T-helper 2 cell treated with Interferon-gamma antibody and Interleukin-4, amounts not matched to agents 5 μg/mL and 100 μg/mL, for 36 hours (primary cell): Measurements from ENCODE around the gene MGAT4B.

Experiments used
- DNase-seq: peaks from one replicate; pipeline ENCODE4 v3.0.0; 2021; ENCODE audit warnings: low spot score
- H3K27ac Mint-ChIP-seq: one replicate; pipeline ENCODE4 v1.8.0; 2021; ENCODE audit warnings: mild to moderate bottlenecking, mixed read lengths
- H3K27me3 Mint-ChIP-seq: one replicate; pipeline ENCODE4 v1.8.0; 2021; ENCODE audit warnings: low read depth, mixed read lengths
- H3K36me3 Mint-ChIP-seq: one replicate; pipeline ENCODE4 v1.8.0; 2021; ENCODE audit warnings: low read depth, mixed read lengths
- H3K4me1 Mint-ChIP-seq: one replicate; pipeline ENCODE4 v1.8.0; 2021; ENCODE audit warnings: low read depth, mixed read lengths
- H3K4me3 Mint-ChIP-seq: one replicate; pipeline ENCODE4 v1.8.0; 2022; ENCODE audit warnings: mild to moderate bottlenecking, moderate library complexity, mixed read lengths
- H3K9me3 Mint-ChIP-seq: one replicate; pipeline ENCODE4 v1.8.0; 2021; ENCODE audit warnings: mixed read lengths

The MGAT4B gene

GRCh38 chr5:179820483-179821297 is 14.0 kb upstream of the MGAT4B start, which contains the start of gene SQSTM1:
Gene SQSTM1, plus strand, starts transcription at chr5:179820905. Its CDS starts 32 bp downstream, at chr5:179820937.
- no peaks in the 10 kb centered on the region for H3K9me3 Mint-ChIP-seq
- H3K36me3 Mint-ChIP-seq, result peaks cover 34% of the 10 kb centered on the region
- H3K27ac Mint-ChIP-seq, result peak within 1 kb of the TSS; percentile 96
- no peaks in the 10 kb centered on the region for H3K27me3 Mint-ChIP-seq
- peak; percentile 83 for DNase-seq
- peaks cover 28% of the 10 kb centered on the region for H3K4me1 Mint-ChIP-seq
- peak within 1 kb of the TSS; percentile 94 for H3K4me3 Mint-ChIP-seq

DNA sequence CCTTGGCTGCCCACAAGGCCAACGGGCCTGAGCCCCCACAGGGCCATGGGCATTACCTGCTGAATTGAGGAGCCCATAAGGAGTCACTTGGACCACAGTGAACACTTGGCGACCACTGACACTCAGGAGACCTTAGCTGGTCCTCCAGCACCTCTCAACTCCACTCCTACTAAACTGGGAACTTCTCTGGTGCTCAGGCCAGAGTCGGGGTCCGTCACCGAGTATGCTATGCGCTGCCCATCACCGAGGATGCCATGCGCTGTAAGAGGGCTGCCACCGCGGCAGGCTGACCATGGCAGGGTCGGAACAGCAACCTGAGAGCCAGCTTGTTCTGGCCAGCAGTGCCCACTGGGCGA is 13.4 kb upstream of the MGAT4B start:
- peaks cover 30% of the 10 kb centered on the region for H3K36me3 Mint-ChIP-seq
- H3K27ac Mint-ChIP-seq, result peak overlapping the region; percentile 90
- DNase-seq, result no peak
- peak overlapping the region; percentile 67 for H3K4me3 Mint-ChIP-seq
- peaks cover 29% of the 10 kb centered on the region for H3K4me1 Mint-ChIP-seq
- H3K9me3 Mint-ChIP-seq, result no peaks in the 10 kb centered on the region
- H3K27me3 Mint-ChIP-seq, result no peaks in the 10 kb centered on the region

GRCh38 chr5:179819296-179820126 is 12.8 kb upstream of the MGAT4B start:
- Mint-ChIP-seq H3K9me3 (no peaks in the 10 kb centered on the region), H3K4me3 (peak overlapping the region; percentile 67), H3K4me1 (peaks cover 29% of the 10 kb centered on the region), H3K27ac (peak overlapping the region; percentile 90), H3K27me3 (no peaks in the 10 kb centered on the region), H3K36me3 (peaks cover 24% of the 10 kb centered on the region)
- DNase-seq, result peak; percentile 53

DNA sequence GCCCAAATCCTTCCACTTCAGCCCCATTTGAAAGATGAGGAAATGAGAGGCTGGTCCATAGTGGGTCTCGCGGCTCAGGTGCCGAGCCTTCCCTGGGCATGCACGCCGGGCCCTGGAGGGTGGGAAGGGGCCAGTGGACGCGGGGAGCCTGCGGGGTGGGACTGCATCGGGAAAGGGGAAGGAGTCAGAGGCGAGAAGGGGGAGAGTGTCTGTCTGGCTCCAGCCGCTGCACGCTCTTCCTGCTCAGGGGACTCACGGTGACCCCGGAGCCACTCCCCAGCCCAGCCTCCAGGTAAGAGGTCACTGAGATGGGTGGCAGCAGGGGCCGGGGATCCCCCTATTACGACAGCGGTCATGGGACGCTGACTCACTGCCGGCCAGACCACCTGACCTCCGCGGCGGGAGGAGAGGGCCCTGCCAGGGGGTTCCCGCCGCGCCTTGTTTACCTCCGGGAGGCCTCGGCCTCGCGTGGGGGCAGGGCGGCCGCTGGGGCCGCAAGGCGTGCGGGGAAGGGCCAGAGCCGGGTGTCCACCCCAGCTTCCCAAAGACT is 12.2 kb upstream of the MGAT4B start:
- Mint-ChIP-seq H3K4me1 (peaks cover 28% of the 10 kb centered on the region), H3K4me3 (peak overlapping the region; percentile 72), H3K27me3 (no peaks in the 10 kb centered on the region), H3K27ac (peak overlapping the region; percentile 50), H3K36me3 (peaks cover 25% of the 10 kb centered on the region), H3K9me3 (no peaks in the 10 kb centered on the region)
- DNase-seq, result peak; percentile 92

DNA sequence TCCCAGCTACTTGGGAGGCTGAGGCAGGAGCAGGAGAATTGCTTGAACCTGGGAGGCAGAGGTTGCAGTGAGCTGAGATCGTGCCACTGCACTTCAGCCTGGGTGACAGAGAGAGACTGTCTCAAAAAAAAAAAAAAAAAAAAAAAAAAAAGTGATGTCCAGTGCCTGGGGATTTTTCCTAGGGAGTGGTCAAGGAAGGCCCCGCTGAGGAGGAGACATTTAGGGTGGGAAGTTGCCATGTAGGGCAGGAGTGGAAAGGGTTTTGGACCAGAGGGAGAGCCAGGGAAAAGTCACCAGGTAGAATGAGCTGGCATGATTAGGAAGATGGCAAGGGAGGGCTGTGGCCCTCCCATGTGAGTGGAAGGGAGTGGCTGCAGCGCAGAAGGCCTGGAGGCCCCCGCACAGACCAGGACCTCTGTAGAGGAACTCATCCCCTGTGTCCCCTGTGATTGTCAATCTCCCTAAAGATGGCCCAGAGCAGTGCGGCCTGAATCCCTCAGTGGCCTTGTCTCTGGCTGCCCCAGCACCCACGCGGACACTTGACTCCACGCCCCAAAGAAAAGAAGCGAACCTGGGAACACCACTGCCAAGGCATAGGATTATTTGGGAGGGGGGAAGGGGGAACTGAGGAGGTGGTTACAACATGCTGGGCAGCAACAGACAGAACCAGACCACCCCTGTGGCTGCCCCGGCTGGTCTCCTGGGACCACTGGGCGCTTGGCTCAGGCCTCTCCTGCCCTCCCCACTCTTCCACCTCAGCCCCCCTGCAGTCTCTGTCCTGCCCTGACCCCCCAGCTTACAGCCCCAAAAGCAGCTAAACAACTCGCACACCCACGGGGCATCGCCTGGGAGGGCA is 11.5 kb upstream of the MGAT4B start:
- no peak for DNase-seq
- Mint-ChIP-seq H3K4me3 (peak overlapping the region; percentile 72), H3K4me1 (peaks cover 28% of the 10 kb centered on the region), H3K27me3 (no peaks in the 10 kb centered on the region), H3K9me3 (no peaks in the 10 kb centered on the region), H3K36me3 (peaks cover 24% of the 10 kb centered on the region), H3K27ac (peak overlapping the region; percentile 86)

DNA sequence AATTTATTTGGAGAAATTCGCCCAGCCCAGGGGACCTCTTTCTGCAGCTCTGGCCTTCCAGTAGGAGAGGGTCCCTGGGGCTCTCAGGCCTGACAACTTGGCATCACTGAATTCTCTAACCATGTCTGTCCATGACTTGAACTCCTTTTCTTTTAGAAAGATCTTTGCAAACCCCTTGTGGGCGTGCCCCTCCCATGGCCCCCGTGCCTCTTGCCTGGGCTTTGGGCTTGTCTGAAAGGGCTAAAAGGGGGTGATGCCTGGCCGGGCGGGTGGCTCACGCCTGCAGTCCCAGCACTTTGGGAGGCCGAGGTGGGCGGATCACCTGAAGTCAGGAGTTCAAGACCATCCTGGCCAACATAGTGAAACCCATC is 10.8 kb upstream of the MGAT4B start:
- H3K4me3 Mint-ChIP-seq, result no peak overlapping the region
- peaks cover 23% of the 10 kb centered on the region for H3K4me1 Mint-ChIP-seq
- H3K9me3 Mint-ChIP-seq, result no peaks in the 10 kb centered on the region
- DNase-seq, result no peak
- H3K27ac Mint-ChIP-seq, result no peak overlapping the region
- H3K27me3 Mint-ChIP-seq, result no peaks in the 10 kb centered on the region
- H3K36me3 Mint-ChIP-seq, result peaks cover 23% of the 10 kb centered on the region

- H3K4me3 Mint-ChIP-seq, result no peak overlapping the region
- peaks cover 20% of the 10 kb centered on the region for H3K36me3 Mint-ChIP-seq
- no peaks in the 10 kb centered on the region for H3K9me3 Mint-ChIP-seq
- H3K27me3 Mint-ChIP-seq, result no peaks in the 10 kb centered on the region
- no peak overlapping the region for H3K27ac Mint-ChIP-seq
- DNase-seq, result no peak
- H3K4me1 Mint-ChIP-seq, result peaks cover 17% of the 10 kb centered on the region
These were observed 10.3 kb upstream of the MGAT4B start for GRCh38 chr5:179816796-179817469.

GRCh38 chr5:179816401-179816795 is 9.7 kb upstream of the MGAT4B start:
- Mint-ChIP-seq H3K36me3 (peaks cover 18% of the 10 kb centered on the region), H3K4me1 (peaks cover 14% of the 10 kb centered on the region), H3K27ac (no peak overlapping the region), H3K4me3 (no peak overlapping the region), H3K9me3 (no peaks in the 10 kb centered on the region), H3K27me3 (no peaks in the 10 kb centered on the region)
- DNase-seq, result no peak

GRCh38 chr5:179815491-179816249 is 9.0 kb upstream of the MGAT4B start:
- no peak for DNase-seq
- Mint-ChIP-seq H3K4me1 (peaks cover 14% of the 10 kb centered on the region), H3K36me3 (peaks cover 20% of the 10 kb centered on the region), H3K27ac (no peak overlapping the region), H3K27me3 (no peaks in the 10 kb centered on the region), H3K9me3 (no peaks in the 10 kb centered on the region), H3K4me3 (peak overlapping the region; percentile 30)

- H3K36me3 Mint-ChIP-seq, result peaks cover 22% of the 10 kb centered on the region
- H3K4me3 Mint-ChIP-seq, result no peak overlapping the region
- peaks cover 7% of the 10 kb centered on the region for H3K4me1 Mint-ChIP-seq
- H3K27ac Mint-ChIP-seq, result no peak overlapping the region
- no peaks in the 10 kb centered on the region for H3K9me3 Mint-ChIP-seq
- no peak for DNase-seq
- no peaks in the 10 kb centered on the region for H3K27me3 Mint-ChIP-seq
These were observed 7.4 kb upstream of the MGAT4B start for GRCh38 chr5:179814090-179814489.

DNA sequence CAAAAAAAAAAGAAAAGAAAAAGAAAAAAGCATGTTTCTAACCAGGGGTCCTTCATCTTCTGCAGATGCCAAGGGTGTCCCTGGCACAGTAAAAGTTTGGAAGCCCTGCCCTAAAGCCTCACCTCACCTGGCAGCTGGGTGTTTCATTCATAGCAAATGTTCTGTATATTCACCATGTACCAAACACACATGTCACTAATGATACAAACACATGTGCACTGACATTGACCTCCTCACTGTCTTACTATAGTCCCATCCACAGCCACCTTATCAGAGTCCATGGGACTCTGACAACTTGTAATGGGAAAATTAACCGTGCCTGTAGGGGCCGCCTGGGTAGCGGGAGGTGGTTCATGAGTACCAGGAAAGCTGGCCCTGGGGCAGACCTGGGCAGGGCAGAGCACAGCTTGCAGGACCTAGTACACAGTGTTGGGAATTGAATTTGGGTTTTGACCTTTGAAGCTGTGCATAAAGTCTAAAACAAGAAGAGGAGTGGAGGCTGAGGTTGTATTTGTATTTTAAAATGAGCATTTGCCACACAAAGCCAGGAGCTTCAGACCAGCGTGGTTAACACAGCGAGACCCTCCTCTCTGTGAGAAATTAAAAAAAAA is 6.4 kb upstream of the MGAT4B start:
- H3K27ac Mint-ChIP-seq, result no peak overlapping the region
- H3K9me3 Mint-ChIP-seq, result no peaks in the 10 kb centered on the region
- no peak overlapping the region for H3K4me3 Mint-ChIP-seq
- peaks cover 5% of the 10 kb centered on the region for H3K4me1 Mint-ChIP-seq
- DNase-seq, result no peak
- no peaks in the 10 kb centered on the region for H3K27me3 Mint-ChIP-seq
- H3K36me3 Mint-ChIP-seq, result peaks cover 22% of the 10 kb centered on the region

- Mint-ChIP-seq H3K27me3 (no peaks in the 10 kb centered on the region), H3K36me3 (peaks cover 22% of the 10 kb centered on the region), H3K4me1 (peaks cover 2% of the 10 kb centered on the region), H3K4me3 (no peak overlapping the region), H3K27ac (no peak overlapping the region), H3K9me3 (no peaks in the 10 kb centered on the region)
- DNase-seq, result no peak
These were observed 5.6 kb upstream of the MGAT4B start for GRCh38 chr5:179812135-179812825.
